ENCODE data around the gene OR5AP2. TPM values are rescaled to one million over a fixed set of nuclear protein-coding genes. Genes with fewer than 3 reads are reported as not detected.
"Not testable (repeated sequence)": the region's sequence is repeated elsewhere in the genome, so short reads cannot be mapped to it uniquely, and the experiment has no call there.

The OR5AP2 gene
- total RNA-seq, 2 donors from 2014 or later: not detected

- no peak for DNase-seq
- TF ChIP-seq CTCF (IDR thresholded peaks at IDR 0.05): no peak
- no peak overlapping the region for H3K4me3 ChIP-seq
- H3K4me1 ChIP-seq: no peaks in the 10 kb centered on the region
- H3K9ac ChIP-seq (ENCODE audit: low read depth in 2 of 2, low read length in 2 of 2): no peak overlapping the region
- H3K36me3 ChIP-seq: no peaks in the 10 kb centered on the region
- H3K27ac ChIP-seq: no peak overlapping the region
- H3K27me3 ChIP-seq: no peaks in the 10 kb centered on the region
- intact Hi-C loops (cut with DNase I): no loop called here
- H3K9me3 ChIP-seq: no peaks in the 10 kb centered on the region
These were observed 31.1 kb downstream of the OR5AP2 start for GRCh38 chr11:56611174-56611573.

GRCh38 chr11:56592088-56592717 is 50.0 kb downstream of the OR5AP2 start:
- H3K36me3 ChIP-seq; intact Hi-C loops (cut with DNase I); H3K9me3 ChIP-seq; DNase-seq; H3K27ac ChIP-seq; H3K4me3 ChIP-seq; H3K4me1 ChIP-seq; H3K9ac ChIP-seq (ENCODE audit: low read depth in 2 of 2, low read length in 2 of 2); H3K27me3 ChIP-seq: not testable (repeated sequence)

Other genes with a start within 250 kb of the OR5AP2 start
- not detected for gene OR5AL1, start 229.7 kb downstream of the OR5AP2 start, total RNA-seq
- gene OR5M3, start 169.1 kb downstream of the OR5AP2 start, total RNA-seq: not detected
- gene OR5M8, start 151.1 kb downstream of the OR5AP2 start, total RNA-seq: not detected
- not detected for gene OR5M11, start 99.2 kb downstream of the OR5AP2 start, total RNA-seq
- gene OR5M10, start 64.7 kb downstream of the OR5AP2 start, total RNA-seq: not detected
- not detected for gene OR5M1, start 27.6 kb downstream of the OR5AP2 start, total RNA-seq
- gene OR5AR1, start 21.2 kb upstream of the OR5AP2 start, total RNA-seq: not detected
- gene OR9G1, start 56.7 kb upstream of the OR5AP2 start, total RNA-seq: not detected
- not detected for gene OR9G4, start 106.3 kb upstream of the OR5AP2 start, total RNA-seq